Measurements from ENCODE around the gene LMNTD1. TPM values are rescaled to one million over a fixed set of nuclear protein-coding genes. Genes with fewer than 3 reads are reported as not detected.

The LMNTD1 gene
- total and polyA plus RNA-seq, 2 of the 4 experiments (the other 2 are of a cell fraction): 1.5 to 4.3 TPM

GRCh38 chr12:25502596-25502995 is 50.5 kb downstream of the LMNTD1 start:
- Histone ChIP-seq H2AK9ac (replicated peaks; ENCODE audit: low read depth, low read length, poor library complexity) (no peak overlapping the region), H3K23ac (ENCODE audit: low read depth, low read length) (no peak overlapping the region), H4K91ac (ENCODE audit: insufficient read depth, low read depth, low read length) (no peak overlapping the region), H4K20me1 (ENCODE audit: insufficient read depth, low read length) (no peaks in the 10 kb centered on the region), H3K4me1 (ENCODE audit: control insufficient read depth, insufficient read depth, low read length) (no peaks in the 10 kb centered on the region), H3K27ac (ENCODE audit: insufficient read depth, low read length) (no peak overlapping the region), H2BK15ac (ENCODE audit: low read depth, low read length) (no peak overlapping the region), H2BK20ac (ENCODE audit: low read depth, low read length) (no peak overlapping the region), H3K36me3 (ENCODE audit: control insufficient read depth, insufficient read depth, low read length) (no peaks in the 10 kb centered on the region), H3K56ac (ENCODE audit: extremely low read depth, insufficient read depth, low read length) (no peak overlapping the region), H3K9me3 (ENCODE audit: control insufficient read depth, insufficient read depth, low read length) (no peaks in the 10 kb centered on the region), H2BK5ac (ENCODE audit: low read depth, low read length, poor library complexity, severe bottlenecking) (no peak overlapping the region), H3K4ac (ENCODE audit: low read depth, low read length) (no peak overlapping the region), H2AFZ (replicated peaks; ENCODE audit: low read length, poor library complexity) (no peak overlapping the region), H3K9ac (ENCODE audit: low read depth, low read length) (no peak overlapping the region), H3K14ac (replicated peaks; ENCODE audit: low read depth, low read length) (no peak overlapping the region), H3K18ac (ENCODE audit: low read depth, low read length) (no peak overlapping the region), H3K27me3 (ENCODE audit: control insufficient read depth, insufficient read depth, low read length) (no peaks in the 10 kb centered on the region), H3K79me1 (ENCODE audit: low read depth in 1 of 2, low read length in 2 of 2) (no peaks in the 10 kb centered on the region), H3K4me2 (ENCODE audit: low read depth, low read length) (no peak overlapping the region), H4K8ac (ENCODE audit: low read depth in 2 of 2, low read length in 2 of 2) (no peak overlapping the region), H3K4me3 (ENCODE audit: insufficient read depth, low read depth, low read length) (no peak overlapping the region), H2AK5ac (ENCODE audit: low read depth, low read length) (no peak overlapping the region), H3K9me1 (ENCODE audit: insufficient read depth, low read length) (no peaks in the 10 kb centered on the region), H4K5ac (ENCODE audit: low read depth, low read length) (no peak overlapping the region), H2BK120ac (ENCODE audit: low read depth, low read length) (no peak overlapping the region)
- intact Hi-C loops (cut with micrococcal nuclease): no loop called here
- dilution Hi-C loops (cut with HindIII; ENCODE audit: low sequenced_read_pairs, unreplicated experiment): no loop called here
- ChIA-PET CTCF (no interaction called here), POLR2A (ENCODE audit: unreplicated experiment) (no interaction called here)
- no peak for DNase-seq
- no TSS peak for BruUV-seq (replicated peaks)
- WGBS, 2 experiments (ENCODE audit: extremely low coverage in 2 of 2, insufficient read length in 1 of 2): 100% methylated on average over 1 of the region's 1 CpG; no CpG with 5 or more reads in 1 of the 2 experiments
- ATAC-seq (ENCODE audit: low read depth): no peak
- TF ChIP-seq ELK1 (IDR thresholded peaks at IDR 0.05; ENCODE audit: borderline replicate concordance, low read depth, low read length) (no peak), MAZ (IDR thresholded peaks at IDR 0.05; ENCODE audit: borderline replicate concordance, low read depth, low read length) (no peak), RAD21 (IDR thresholded peaks at IDR 0.05; ENCODE audit: low read length) (no peak), SMC3 (IDR thresholded peaks at IDR 0.05; ENCODE audit: low read depth, low read length) (no peak), POLR2A (IDR thresholded peaks at IDR 0.05; ENCODE audit: low read depth, low read length) (no peak), MAFK (IDR thresholded peaks at IDR 0.05; ENCODE audit: low read depth, low read length) (no peak), RCOR1 (IDR thresholded peaks at IDR 0.05; ENCODE audit: insufficient replicate concordance, low read length) (no peak), RFX5 (IDR thresholded peaks at IDR 0.05; ENCODE audit: low read depth, low read length) (no peak), FOS (IDR thresholded peaks at IDR 0.05; ENCODE audit: low read depth, low read length) (no peak), USF2 (IDR thresholded peaks at IDR 0.05; ENCODE audit: low read depth, low read length) (no peak), CHD1 (IDR thresholded peaks at IDR 0.05; ENCODE audit: low read depth, low read length) (no peak), BHLHE40 (IDR thresholded peaks at IDR 0.05; ENCODE audit: low read depth, low read length) (no peak)
- in situ Hi-C loops (cut with MboI; ENCODE audit: low sequenced_read_pairs): no loop called here

All from IMR-90 (cell line).